GM12878 (cell line): ENCODE results near the gene LRIG2. TPM values are rescaled to one million over a fixed set of nuclear protein-coding genes. Genes with fewer than 3 reads are reported as not detected.

Experiments used
- CBX3 ChIP-seq: fragments of 200-600 bp; sonication (generic); IDR thresholded peaks from 2 replicates; pipeline ENCODE4 v1.6.1; 2016; ENCODE audit warnings: low read depth, borderline replicate concordance
- DPF2 ChIP-seq: fragments of 450-650 bp; IDR thresholded peaks from 2 replicates; pipeline ENCODE4 v1.6.1; 2017; ENCODE audit warnings: mild to moderate bottlenecking
- EGR1 ChIP-seq, 2 experiments: IDR thresholded peaks; 1 replicate in 1 of 2; 2 replicates in 1 of 2; pipeline ENCODE4 v1.6.1; 2011 to 2012; ENCODE audit warnings: low read depth in 2 of 2, low read length in 2 of 2, borderline replicate concordance in 1 of 2, mild to moderate bottlenecking in 1 of 2, moderate library complexity in 1 of 2
- GATAD2B ChIP-seq: fragments of 450-650 bp; conservative IDR thresholded peaks from 2 replicates; pipeline ENCODE4 v1.6.1; 2017; ENCODE audit warnings: low read depth, mild to moderate bottlenecking, moderate library complexity
- HDAC2 ChIP-seq: fragments of 200-600 bp; sonication (generic); IDR thresholded peaks from 2 replicates; pipeline ENCODE4 v1.6.1; 2017
- IKZF1 ChIP-seq: fragments of 450-650 bp; conservative IDR thresholded peaks from 2 replicates; pipeline ENCODE4 v1.6.1; 2017; ENCODE audit warnings: antibody characterized with exemption, mild to moderate bottlenecking
- MYC ChIP-seq: IDR thresholded peaks from 2 replicates; pipeline ENCODE4 v1.6.1; 2011; ENCODE audit warnings: mild to moderate bottlenecking, low read length, moderate library complexity, inconsistent platforms; ENCODE audit not compliant: insufficient read depth, insufficient replicate concordance, insufficient read length, severe bottlenecking
- NFYA ChIP-seq: IDR thresholded peaks from 2 replicates; pipeline ENCODE4 v1.6.1; 2011; ENCODE audit warnings: low read depth, mild to moderate bottlenecking, low read length, improper control_type of control experiment, borderline replicate concordance
- NR2C1 ChIP-seq: fragments of 450-650 bp; IDR thresholded peaks from 2 replicates; pipeline ENCODE4 v1.6.1; 2017; ENCODE audit warnings: antibody characterized with exemption, mild to moderate bottlenecking, moderate library complexity
- POU2F2 ChIP-seq: IDR thresholded peaks from 3 replicates; pipeline ENCODE4 v1.6.1; 2011; ENCODE audit warnings: low read depth, mild to moderate bottlenecking, low read length, borderline replicate concordance
- RFX5 ChIP-seq: IDR thresholded peaks from 2 replicates; pipeline ENCODE4 v1.6.1; 2011; ENCODE audit warnings: low read depth, low read length, improper control_type of control experiment
- RUNX3 ChIP-seq: IDR thresholded peaks from 2 replicates; pipeline ENCODE4 v1.6.1; 2012; ENCODE audit warnings: low read length, inconsistent platforms
- SMARCA5 ChIP-seq: fragments of 450-650 bp; IDR thresholded peaks from 2 replicates; pipeline ENCODE4 v1.6.1; 2017; ENCODE audit warnings: mild to moderate bottlenecking
- SREBF2 ChIP-seq: IDR thresholded peaks from 2 replicates; pipeline ENCODE4 v1.6.1; 2012; ENCODE audit warnings: mild to moderate bottlenecking, low read length
- STAT3 ChIP-seq: IDR thresholded peaks from 2 replicates; pipeline ENCODE4 v1.6.1; 2011; ENCODE audit warnings: low read depth, low read length, improper control_type of control experiment
- WRNIP1 ChIP-seq: IDR thresholded peaks from 2 replicates; pipeline ENCODE4 v1.6.1; 2011; ENCODE audit warnings: low read depth, low read length, improper control_type of control experiment, borderline replicate concordance
- ZNF207 ChIP-seq: fragments of 450-650 bp; IDR thresholded peaks from 2 replicates; pipeline ENCODE4 v1.6.1; 2014; ENCODE audit warnings: antibody characterized with exemption, mild to moderate bottlenecking, borderline replicate concordance
- ZNF217 ChIP-seq: fragments of 450-650 bp; IDR thresholded peaks from 2 replicates; pipeline ENCODE4 v1.6.1; 2017; ENCODE audit warnings: antibody characterized with exemption, mild to moderate bottlenecking
- ZNF274 ChIP-seq: IDR thresholded peaks from one replicate; pipeline ENCODE4 v1.8.0; 2011; ENCODE audit not compliant: insufficient read length, insufficient read depth
- polyA plus RNA-seq, 11 experiments: library from polyadenylated mRNA; depleted of rRNA in 4 of 11; unstranded in 6 of 11; stranded (reverse) in 5 of 11; fragments of >200 nt; fragmentation: Nextera tagmentation in 4 of 11; fragmentation: Illumina TruSeq in 1 of 11; extraction: Ambion mirVana in 4 of 11; extraction: Trizol in 1 of 11; gene quantifications; 1 replicate in 1 of 11; 2 replicates in 10 of 11; pipeline versions ENCODE4 v1.2.1 to v1.2.3, GENCODE V29; 2011 to 2016; ENCODE audit warnings: inconsistent platforms in 2 of 11, missing spikeins in 2 of 11, low read depth in 1 of 11
- total RNA-seq, 4 experiments: library from RNA; depleted of rRNA in 3 of 4; stranded (reverse); fragments of >200 nt in 3 of 4; fragmentation: Illumina TruSeq in 1 of 4; extraction: Trizol in 1 of 4; gene quantifications; 2 replicates each; pipeline versions ENCODE4 v1.2.1 to v1.2.3, GENCODE V29; 2013 to 2021
- TF ChIP-seq, protein P1 (sequence below): fragments of 450-650 bp; conservative IDR thresholded peaks from 2 replicates; pipeline ENCODE4 v1.6.1; 2017; ENCODE audit warnings: mild to moderate bottlenecking, moderate library complexity
- TF ChIP-seq, protein P2 (sequence below): IDR thresholded peaks from 2 replicates; pipeline ENCODE4 v1.6.1; 2012; ENCODE audit warnings: low read length, inconsistent platforms
- TF ChIP-seq, protein P3 (sequence below): fragments of 450-650 bp; formaldehyde crosslinking; IDR thresholded peaks from 2 replicates; pipeline ENCODE4 v1.5.0; 2022; ENCODE audit warnings: mild to moderate bottlenecking, missing genetic modification characterization
- TF ChIP-seq, protein P4 (sequence below): IDR thresholded peaks from 2 replicates; pipeline ENCODE4 v1.6.1; 2011; ENCODE audit warnings: mild to moderate bottlenecking, low read depth, low read length, moderate library complexity; ENCODE audit not compliant: insufficient replicate concordance

LRIG2 gene
- total and polyA plus RNA-seq, 10 of the 15 experiments (the other 5 are each of a cell fraction or from before 2014, with no cell fraction given) = 0.77 to 11.8 (median 5.1) TPM

DNA sequence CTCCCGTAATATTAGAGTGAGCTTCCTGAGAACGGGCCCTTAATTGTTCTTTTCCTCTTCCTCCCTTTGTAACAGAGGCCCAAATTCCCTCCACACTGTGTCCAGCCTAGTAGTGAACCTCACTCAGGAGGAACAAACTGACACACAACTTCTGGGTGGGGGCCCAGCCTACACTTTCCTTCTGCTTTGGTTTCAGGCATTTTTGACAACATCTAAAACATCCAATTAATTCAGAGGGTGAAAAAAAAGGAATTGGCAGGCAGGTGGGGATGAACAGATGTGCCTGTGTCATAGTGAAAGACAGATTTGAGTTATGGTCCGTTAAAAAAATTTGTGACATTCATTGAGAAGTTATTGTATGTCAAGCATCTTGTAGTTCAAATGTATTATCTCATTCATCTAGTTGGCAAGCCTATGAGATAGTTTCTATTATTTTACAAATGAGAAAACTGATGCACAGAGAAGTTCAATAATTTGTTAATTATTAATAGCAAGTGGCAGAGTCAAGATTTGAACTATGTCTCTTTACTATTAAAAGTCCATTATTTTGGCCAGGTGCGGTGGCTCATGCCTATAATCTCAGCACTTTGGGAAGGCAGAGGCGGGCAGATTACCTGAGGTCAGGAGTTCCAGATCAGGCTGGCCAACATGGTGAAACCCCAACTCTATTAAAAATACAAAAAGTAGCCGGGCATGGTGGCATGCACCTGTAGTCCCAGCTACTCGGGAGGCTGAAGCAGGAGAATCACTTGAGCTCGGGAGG is 41.6 kb upstream of the LRIG2 start (continued):
- no peak for TF ChIP-seq MYC
- TF ChIP-seq ZNF217 = no peak
- 0 out of 2 replicates have a peak, but pooled peaks have one; percentile 24 for TF ChIP-seq GATAD2B
- no peak; the same call in 1 of the 2 replicates for TF ChIP-seq SMARCA5
- TF ChIP-seq, protein P1, sequence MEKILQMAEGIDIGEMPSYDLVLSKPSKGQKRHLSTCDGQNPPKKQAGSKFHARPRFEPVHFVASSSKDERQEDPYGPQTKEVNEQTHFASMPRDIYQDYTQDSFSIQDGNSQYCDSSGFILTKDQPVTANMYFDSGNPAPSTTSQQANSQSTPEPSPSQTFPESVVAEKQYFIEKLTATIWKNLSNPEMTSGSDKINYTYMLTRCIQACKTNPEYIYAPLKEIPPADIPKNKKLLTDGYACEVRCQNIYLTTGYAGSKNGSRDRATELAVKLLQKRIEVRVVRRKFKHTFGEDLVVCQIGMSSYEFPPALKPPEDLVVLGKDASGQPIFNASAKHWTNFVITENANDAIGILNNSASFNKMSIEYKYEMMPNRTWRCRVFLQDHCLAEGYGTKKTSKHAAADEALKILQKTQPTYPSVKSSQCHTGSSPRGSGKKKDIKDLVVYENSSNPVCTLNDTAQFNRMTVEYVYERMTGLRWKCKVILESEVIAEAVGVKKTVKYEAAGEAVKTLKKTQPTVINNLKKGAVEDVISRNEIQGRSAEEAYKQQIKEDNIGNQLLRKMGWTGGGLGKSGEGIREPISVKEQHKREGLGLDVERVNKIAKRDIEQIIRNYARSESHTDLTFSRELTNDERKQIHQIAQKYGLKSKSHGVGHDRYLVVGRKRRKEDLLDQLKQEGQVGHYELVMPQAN = 0 out of 2 replicates have a peak, but pooled peaks have one; percentile 36
- TF ChIP-seq POU2F2 = no peak
- TF ChIP-seq, protein P2, sequence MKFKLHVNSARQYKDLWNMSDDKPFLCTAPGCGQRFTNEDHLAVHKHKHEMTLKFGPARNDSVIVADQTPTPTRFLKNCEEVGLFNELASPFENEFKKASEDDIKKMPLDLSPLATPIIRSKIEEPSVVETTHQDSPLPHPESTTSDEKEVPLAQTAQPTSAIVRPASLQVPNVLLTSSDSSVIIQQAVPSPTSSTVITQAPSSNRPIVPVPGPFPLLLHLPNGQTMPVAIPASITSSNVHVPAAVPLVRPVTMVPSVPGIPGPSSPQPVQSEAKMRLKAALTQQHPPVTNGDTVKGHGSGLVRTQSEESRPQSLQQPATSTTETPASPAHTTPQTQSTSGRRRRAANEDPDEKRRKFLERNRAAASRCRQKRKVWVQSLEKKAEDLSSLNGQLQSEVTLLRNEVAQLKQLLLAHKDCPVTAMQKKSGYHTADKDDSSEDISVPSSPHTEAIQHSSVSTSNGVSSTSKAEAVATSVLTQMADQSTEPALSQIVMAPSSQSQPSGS = peak; percentile 90
- TF ChIP-seq CBX3 = no peak
- TF ChIP-seq IKZF1 = peak; percentile 80
- no peak for TF ChIP-seq EGR1 (IDR thresholded peaks at IDR 0.05; ENCODE audit: borderline replicate concordance in 1 of 2, low read depth in 2 of 2, low read length in 2 of 2)
- TF ChIP-seq SREBF2 = no peak
- TF ChIP-seq WRNIP1 = no peak
- no peak for TF ChIP-seq RFX5
- TF ChIP-seq, protein P3, sequence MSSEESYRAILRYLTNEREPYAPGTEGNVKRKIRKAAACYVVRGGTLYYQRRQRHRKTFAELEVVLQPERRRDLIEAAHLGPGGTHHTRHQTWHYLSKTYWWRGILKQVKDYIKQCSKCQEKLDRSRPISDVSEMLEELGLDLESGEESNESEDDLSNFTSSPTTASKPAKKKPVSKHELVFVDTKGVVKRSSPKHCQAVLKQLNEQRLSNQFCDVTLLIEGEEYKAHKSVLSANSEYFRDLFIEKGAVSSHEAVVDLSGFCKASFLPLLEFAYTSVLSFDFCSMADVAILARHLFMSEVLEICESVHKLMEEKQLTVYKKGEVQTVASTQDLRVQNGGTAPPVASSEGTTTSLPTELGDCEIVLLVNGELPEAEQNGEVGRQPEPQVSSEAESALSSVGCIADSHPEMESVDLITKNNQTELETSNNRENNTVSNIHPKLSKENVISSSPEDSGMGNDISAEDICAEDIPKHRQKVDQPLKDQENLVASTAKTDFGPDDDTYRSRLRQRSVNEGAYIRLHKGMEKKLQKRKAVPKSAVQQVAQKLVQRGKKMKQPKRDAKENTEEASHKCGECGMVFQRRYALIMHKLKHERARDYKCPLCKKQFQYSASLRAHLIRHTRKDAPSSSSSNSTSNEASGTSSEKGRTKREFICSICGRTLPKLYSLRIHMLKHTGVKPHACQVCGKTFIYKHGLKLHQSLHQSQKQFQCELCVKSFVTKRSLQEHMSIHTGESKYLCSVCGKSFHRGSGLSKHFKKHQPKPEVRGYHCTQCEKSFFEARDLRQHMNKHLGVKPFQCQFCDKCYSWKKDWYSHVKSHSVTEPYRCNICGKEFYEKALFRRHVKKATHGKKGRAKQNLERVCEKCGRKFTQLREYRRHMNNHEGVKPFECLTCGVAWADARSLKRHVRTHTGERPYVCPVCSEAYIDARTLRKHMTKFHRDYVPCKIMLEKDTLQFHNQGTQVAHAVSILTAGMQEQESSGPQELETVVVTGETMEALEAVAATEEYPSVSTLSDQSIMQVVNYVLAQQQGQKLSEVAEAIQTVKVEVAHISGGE (CRISPR knock-in tag) = no peak
- TF ChIP-seq STAT3 = no peak
- no peak for TF ChIP-seq NFYA
- TF ChIP-seq ZNF207 = no peak
- TF ChIP-seq HDAC2 = no peak
- TF ChIP-seq, protein P4, sequence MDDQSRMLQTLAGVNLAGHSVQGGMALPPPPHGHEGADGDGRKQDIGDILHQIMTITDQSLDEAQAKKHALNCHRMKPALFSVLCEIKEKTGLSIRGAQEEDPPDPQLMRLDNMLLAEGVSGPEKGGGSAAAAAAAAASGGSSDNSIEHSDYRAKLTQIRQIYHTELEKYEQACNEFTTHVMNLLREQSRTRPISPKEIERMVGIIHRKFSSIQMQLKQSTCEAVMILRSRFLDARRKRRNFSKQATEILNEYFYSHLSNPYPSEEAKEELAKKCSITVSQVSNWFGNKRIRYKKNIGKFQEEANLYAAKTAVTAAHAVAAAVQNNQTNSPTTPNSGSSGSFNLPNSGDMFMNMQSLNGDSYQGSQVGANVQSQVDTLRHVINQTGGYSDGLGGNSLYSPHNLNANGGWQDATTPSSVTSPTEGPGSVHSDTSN = no peak
- TF ChIP-seq ZNF274 = no peak
- TF ChIP-seq RUNX3 = peak; percentile 66
- no peak for TF ChIP-seq NR2C1
- peak; percentile 90 for TF ChIP-seq DPF2
